ENCODE data around the gene S100PBP. TPM values are rescaled to one million over a fixed set of nuclear protein-coding genes. Genes with fewer than 3 reads are reported as not detected.

The S100PBP gene
- polyA plus RNA-seq, 1 of the 3 experiments (the other 2 are of a cell fraction) = 13.2 TPM

DNA sequence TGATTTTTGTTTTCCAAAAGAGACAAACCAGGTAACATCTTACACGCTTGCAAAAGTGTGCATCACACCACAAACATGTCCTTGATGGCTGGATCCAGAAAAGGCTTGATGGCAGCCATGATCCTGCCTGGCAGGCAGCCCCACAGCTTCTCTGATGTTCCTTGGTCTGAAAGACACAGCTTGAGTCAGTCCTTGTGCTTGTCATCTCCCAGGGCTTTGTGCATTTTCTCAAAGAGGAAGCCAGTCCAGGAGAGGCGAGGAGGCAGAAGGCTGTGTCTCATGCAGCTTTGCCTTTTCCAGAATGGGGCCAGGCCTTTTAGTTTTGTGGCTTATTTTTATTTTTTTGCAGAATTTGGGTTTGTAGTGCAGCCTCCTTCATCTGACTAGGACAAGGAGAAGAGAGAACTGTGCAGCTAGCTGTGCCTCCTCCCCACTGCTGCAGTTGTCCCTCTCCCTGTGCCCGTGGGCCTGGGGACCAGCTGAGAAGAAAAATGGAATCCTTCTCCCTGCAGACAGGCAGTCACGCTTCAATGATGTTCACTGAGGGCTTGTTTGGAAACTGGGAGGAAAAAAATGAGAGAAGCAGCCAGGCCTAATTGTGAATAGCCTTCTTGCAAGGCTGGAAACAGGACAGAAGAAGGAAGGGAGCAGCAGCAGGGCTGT is 45.9 kb downstream of the S100PBP start:
- TF ChIP-seq RCOR1 (IDR thresholded peaks at IDR 0.05; ENCODE audit: low read length) = no peak
- TF ChIP-seq RXRA (IDR thresholded peaks at IDR 0.05; ENCODE audit: borderline replicate concordance, low read depth) = no peak
- TF ChIP-seq JUND (IDR thresholded peaks at IDR 0.05) = no peak
- H3K9ac ChIP-seq = no peak overlapping the region
- no peaks in the 10 kb centered on the region for H3K79me2 ChIP-seq (ENCODE audit: insufficient read depth)
- no peak overlapping the region for H3K27ac ChIP-seq (ENCODE audit: low read depth in 2 of 2, low read length in 1 of 2)
- H3K4me1 ChIP-seq (ENCODE audit: control insufficient read depth in 1 of 2, insufficient read depth in 2 of 2, low read depth in 1 of 2, low read length in 1 of 2) = no peaks in the 10 kb centered on the region
- no peak overlapping the region for H3K4me3 ChIP-seq (ENCODE audit: low read depth in 2 of 2, low read length in 1 of 2)
- no peak overlapping the region for H2AFZ ChIP-seq (ENCODE audit: low read depth)
- H3K9me3 ChIP-seq = no peaks in the 10 kb centered on the region
- CTCF ChIA-PET = interaction anchor here (0.6 to 1.7 kb wide), 6 partner anchors 9 to 220 kb away, joined by 3 to 7 read pairs (median 4); no protein-coding TSS in a partner anchor
- POLR2A ChIA-PET = no interaction called here
- no peaks in the 10 kb centered on the region for H3K9me2 ChIP-seq
- no peak overlapping the region for H3K4me2 ChIP-seq
- H3F3A ChIP-seq (replicated peaks; ENCODE audit: insufficient read depth) = no peaks in the 10 kb centered on the region
- no peaks in the 10 kb centered on the region for H3K27me3 ChIP-seq (ENCODE audit: insufficient read depth)
- H3K36me3 ChIP-seq (replicated peaks in 1 of 2; ENCODE audit: control insufficient read depth in 1 of 2, insufficient read depth in 2 of 2, low read length in 1 of 2) = peaks cover 4 to 30% of the 10 kb centered on the region in 2 experiments
- DNase-seq = no peak
- WGBS (ENCODE audit: low lambda C conversion rate) = 98% methylated on average over 4 of the region's 4 CpGs
- H4K20me1 ChIP-seq (ENCODE audit: insufficient read depth) = no peaks in the 10 kb centered on the region

DNA sequence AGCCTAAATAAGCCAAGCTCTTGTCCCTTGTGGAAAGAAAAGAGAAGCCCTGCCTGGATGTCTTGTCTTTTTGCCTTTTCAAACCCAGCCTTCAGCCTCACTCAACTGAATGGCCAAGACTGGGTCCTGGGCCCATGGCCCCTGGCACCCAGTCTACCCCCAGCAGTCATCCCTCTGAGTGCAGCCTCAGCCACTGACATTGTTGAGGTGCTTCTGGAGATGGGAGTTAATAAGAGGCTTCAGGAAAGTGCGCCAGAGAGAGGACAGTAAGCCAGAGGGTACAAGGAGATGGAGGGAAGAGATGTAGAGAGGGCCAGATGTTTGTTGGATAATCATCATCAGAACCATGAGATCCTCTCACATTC is 46.4 kb downstream of the S100PBP start:
- 100% methylated on average over 1 of the region's 1 CpG for WGBS (ENCODE audit: low lambda C conversion rate)
- Histone ChIP-seq H3K9me2 (no peaks in the 10 kb centered on the region), H3K36me3 (replicated peaks in 1 of 2; ENCODE audit: control insufficient read depth in 1 of 2, insufficient read depth in 2 of 2, low read length in 1 of 2) (peaks cover 4 to 25% of the 10 kb centered on the region in 2 experiments), H3K79me2 (ENCODE audit: insufficient read depth) (no peaks in the 10 kb centered on the region), H3K4me2 (no peak overlapping the region), H3K9me3 (no peaks in the 10 kb centered on the region), H3K27ac (ENCODE audit: low read depth in 2 of 2, low read length in 1 of 2) (no peak overlapping the region), H3K9ac (no peak overlapping the region), H2AFZ (ENCODE audit: low read depth) (no peak overlapping the region), H3K27me3 (ENCODE audit: insufficient read depth) (no peaks in the 10 kb centered on the region), H3F3A (replicated peaks; ENCODE audit: insufficient read depth) (no peaks in the 10 kb centered on the region), H4K20me1 (ENCODE audit: insufficient read depth) (no peaks in the 10 kb centered on the region), H3K4me1 (ENCODE audit: control insufficient read depth in 1 of 2, insufficient read depth in 2 of 2, low read depth in 1 of 2, low read length in 1 of 2) (no peaks in the 10 kb centered on the region), H3K4me3 (ENCODE audit: low read depth in 2 of 2, low read length in 1 of 2) (no peak overlapping the region)
- POLR2A ChIA-PET = no interaction called here
- CTCF ChIA-PET = interaction anchor here (0.6 to 1.7 kb wide), 4 partner anchors 9 to 220 kb away, joined by 3 to 7 read pairs (median 4); no protein-coding TSS in a partner anchor
- no peak for DNase-seq
- TF ChIP-seq, protein P1, sequence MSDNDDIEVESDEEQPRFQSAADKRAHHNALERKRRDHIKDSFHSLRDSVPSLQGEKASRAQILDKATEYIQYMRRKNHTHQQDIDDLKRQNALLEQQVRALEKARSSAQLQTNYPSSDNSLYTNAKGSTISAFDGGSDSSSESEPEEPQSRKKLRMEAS (IDR thresholded peaks at IDR 0.05; ENCODE audit: low read depth) = no peak
- TF ChIP-seq, protein P2, sequence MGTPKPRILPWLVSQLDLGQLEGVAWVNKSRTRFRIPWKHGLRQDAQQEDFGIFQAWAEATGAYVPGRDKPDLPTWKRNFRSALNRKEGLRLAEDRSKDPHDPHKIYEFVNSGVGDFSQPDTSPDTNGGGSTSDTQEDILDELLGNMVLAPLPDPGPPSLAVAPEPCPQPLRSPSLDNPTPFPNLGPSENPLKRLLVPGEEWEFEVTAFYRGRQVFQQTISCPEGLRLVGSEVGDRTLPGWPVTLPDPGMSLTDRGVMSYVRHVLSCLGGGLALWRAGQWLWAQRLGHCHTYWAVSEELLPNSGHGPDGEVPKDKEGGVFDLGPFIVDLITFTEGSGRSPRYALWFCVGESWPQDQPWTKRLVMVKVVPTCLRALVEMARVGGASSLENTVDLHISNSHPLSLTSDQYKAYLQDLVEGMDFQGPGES (IDR thresholded peaks at IDR 0.05; ENCODE audit: low read depth, low read length) = no peak
- TF ChIP-seq MXI1 (IDR thresholded peaks at IDR 0.05; ENCODE audit: low read depth, low read length) = no peak
- TF ChIP-seq POLR2AphosphoS5 (IDR thresholded peaks at IDR 0.05; ENCODE audit: low read depth, low read length) = no peak
- TF ChIP-seq, protein P3, sequence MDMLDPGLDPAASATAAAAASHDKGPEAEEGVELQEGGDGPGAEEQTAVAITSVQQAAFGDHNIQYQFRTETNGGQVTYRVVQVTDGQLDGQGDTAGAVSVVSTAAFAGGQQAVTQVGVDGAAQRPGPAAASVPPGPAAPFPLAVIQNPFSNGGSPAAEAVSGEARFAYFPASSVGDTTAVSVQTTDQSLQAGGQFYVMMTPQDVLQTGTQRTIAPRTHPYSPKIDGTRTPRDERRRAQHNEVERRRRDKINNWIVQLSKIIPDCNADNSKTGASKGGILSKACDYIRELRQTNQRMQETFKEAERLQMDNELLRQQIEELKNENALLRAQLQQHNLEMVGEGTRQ (IDR thresholded peaks at IDR 0.05; ENCODE audit: borderline replicate concordance, low read depth, low read length) = no peak
- TF ChIP-seq, protein P4, sequence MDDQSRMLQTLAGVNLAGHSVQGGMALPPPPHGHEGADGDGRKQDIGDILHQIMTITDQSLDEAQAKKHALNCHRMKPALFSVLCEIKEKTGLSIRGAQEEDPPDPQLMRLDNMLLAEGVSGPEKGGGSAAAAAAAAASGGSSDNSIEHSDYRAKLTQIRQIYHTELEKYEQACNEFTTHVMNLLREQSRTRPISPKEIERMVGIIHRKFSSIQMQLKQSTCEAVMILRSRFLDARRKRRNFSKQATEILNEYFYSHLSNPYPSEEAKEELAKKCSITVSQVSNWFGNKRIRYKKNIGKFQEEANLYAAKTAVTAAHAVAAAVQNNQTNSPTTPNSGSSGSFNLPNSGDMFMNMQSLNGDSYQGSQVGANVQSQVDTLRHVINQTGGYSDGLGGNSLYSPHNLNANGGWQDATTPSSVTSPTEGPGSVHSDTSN (IDR thresholded peaks at IDR 0.05) = no peak
- no peak for TF ChIP-seq FOXJ3 (CRISPR knock-in tag; IDR thresholded peaks at IDR 0.05)
- no peak for TF ChIP-seq MEF2A (IDR thresholded peaks at IDR 0.05; ENCODE audit: borderline replicate concordance, low read depth)
- TF ChIP-seq, protein P5, sequence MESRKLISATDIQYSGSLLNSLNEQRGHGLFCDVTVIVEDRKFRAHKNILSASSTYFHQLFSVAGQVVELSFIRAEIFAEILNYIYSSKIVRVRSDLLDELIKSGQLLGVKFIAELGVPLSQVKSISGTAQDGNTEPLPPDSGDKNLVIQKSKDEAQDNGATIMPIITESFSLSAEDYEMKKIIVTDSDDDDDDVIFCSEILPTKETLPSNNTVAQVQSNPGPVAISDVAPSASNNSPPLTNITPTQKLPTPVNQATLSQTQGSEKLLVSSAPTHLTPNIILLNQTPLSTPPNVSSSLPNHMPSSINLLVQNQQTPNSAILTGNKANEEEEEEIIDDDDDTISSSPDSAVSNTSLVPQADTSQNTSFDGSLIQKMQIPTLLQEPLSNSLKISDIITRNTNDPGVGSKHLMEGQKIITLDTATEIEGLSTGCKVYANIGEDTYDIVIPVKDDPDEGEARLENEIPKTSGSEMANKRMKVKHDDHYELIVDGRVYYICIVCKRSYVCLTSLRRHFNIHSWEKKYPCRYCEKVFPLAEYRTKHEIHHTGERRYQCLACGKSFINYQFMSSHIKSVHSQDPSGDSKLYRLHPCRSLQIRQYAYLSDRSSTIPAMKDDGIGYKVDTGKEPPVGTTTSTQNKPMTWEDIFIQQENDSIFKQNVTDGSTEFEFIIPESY (IDR thresholded peaks at IDR 0.05; ENCODE audit: borderline replicate concordance, low read depth) = no peak
- no peak for TF ChIP-seq GATA2 (CRISPR knock-in tag; IDR thresholded peaks at IDR 0.05)
- TF ChIP-seq TAF1 (IDR thresholded peaks at IDR 0.05; ENCODE audit: borderline replicate concordance, low read depth, low read length) = no peak
- no peak for TF ChIP-seq EP300 (IDR thresholded peaks at IDR 0.05; ENCODE audit: borderline replicate concordance in 1 of 2, low read depth in 1 of 2, low read length in 1 of 2)
- TF ChIP-seq, protein P6, sequence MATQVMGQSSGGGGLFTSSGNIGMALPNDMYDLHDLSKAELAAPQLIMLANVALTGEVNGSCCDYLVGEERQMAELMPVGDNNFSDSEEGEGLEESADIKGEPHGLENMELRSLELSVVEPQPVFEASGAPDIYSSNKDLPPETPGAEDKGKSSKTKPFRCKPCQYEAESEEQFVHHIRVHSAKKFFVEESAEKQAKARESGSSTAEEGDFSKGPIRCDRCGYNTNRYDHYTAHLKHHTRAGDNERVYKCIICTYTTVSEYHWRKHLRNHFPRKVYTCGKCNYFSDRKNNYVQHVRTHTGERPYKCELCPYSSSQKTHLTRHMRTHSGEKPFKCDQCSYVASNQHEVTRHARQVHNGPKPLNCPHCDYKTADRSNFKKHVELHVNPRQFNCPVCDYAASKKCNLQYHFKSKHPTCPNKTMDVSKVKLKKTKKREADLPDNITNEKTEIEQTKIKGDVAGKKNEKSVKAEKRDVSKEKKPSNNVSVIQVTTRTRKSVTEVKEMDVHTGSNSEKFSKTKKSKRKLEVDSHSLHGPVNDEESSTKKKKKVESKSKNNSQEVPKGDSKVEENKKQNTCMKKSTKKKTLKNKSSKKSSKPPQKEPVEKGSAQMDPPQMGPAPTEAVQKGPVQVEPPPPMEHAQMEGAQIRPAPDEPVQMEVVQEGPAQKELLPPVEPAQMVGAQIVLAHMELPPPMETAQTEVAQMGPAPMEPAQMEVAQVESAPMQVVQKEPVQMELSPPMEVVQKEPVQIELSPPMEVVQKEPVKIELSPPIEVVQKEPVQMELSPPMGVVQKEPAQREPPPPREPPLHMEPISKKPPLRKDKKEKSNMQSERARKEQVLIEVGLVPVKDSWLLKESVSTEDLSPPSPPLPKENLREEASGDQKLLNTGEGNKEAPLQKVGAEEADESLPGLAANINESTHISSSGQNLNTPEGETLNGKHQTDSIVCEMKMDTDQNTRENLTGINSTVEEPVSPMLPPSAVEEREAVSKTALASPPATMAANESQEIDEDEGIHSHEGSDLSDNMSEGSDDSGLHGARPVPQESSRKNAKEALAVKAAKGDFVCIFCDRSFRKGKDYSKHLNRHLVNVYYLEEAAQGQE (IDR thresholded peaks at IDR 0.05; ENCODE audit: low read depth, low read length) = no peak

All from SK-N-SH (cell line).